Measurements from ENCODE around the gene AATK.

DNA sequence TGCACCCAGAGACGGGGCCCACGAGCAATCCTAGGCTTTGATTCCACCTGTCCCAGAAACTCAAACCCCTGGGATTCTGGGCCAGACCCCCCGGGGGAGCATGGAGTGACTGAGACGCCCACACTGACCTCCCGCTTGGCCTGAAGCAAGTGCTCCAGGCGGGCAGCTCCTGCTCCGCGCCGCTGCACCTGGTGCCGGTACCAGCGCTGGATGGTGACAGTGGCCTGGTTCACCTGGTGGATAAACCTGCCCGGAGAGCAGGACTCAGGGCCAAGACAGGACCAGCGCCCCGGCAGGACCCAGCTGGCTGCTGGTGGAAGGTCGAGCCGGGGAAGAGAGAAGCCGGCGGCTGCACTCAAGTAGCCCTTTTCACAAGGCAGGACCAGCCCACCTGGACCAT lies 34.2 kb upstream of the AATK start:
- TF ChIP-seq EZH2 (IDR thresholded peaks at IDR 0.05; ENCODE audit: low read length, unreplicated experiment) (no peak), EZH2phosphoT487 (IDR thresholded peaks at IDR 0.05; ENCODE audit: borderline replicate concordance, low read length) (no peak)
- TF ChIP-seq, protein P1, sequence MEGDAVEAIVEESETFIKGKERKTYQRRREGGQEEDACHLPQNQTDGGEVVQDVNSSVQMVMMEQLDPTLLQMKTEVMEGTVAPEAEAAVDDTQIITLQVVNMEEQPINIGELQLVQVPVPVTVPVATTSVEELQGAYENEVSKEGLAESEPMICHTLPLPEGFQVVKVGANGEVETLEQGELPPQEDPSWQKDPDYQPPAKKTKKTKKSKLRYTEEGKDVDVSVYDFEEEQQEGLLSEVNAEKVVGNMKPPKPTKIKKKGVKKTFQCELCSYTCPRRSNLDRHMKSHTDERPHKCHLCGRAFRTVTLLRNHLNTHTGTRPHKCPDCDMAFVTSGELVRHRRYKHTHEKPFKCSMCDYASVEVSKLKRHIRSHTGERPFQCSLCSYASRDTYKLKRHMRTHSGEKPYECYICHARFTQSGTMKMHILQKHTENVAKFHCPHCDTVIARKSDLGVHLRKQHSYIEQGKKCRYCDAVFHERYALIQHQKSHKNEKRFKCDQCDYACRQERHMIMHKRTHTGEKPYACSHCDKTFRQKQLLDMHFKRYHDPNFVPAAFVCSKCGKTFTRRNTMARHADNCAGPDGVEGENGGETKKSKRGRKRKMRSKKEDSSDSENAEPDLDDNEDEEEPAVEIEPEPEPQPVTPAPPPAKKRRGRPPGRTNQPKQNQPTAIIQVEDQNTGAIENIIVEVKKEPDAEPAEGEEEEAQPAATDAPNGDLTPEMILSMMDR (conservative IDR thresholded peaks at IDR 0.05; ENCODE audit: low read depth, low read length), result no peak
